Caco-2 (cell line): Measurements from ENCODE around the gene PCBP3. TPM values are rescaled to one million over a fixed set of nuclear protein-coding genes. Genes with fewer than 3 reads are reported as not detected.

Experiments used
- BruUV-seq: library from RNA; stranded (reverse); fragments of 400-500 nt; replicated peaks from 2 replicates; lab custom pipeline; 2021; lab: Mats Ljungman, UMichigan
- CTCF ChIA-PET: fragments of 300-600 bp; sonication (Branson Sonifier 250); formaldehyde crosslinking; loops from one replicate; lab custom pipeline; 2022; ENCODE audit warnings: antibody characterized with exemption; lab: Charles Lee
- POLR2A ChIA-PET: fragments of 300-600 bp; sonication (Branson Sonifier 250); formaldehyde crosslinking; loops from one replicate; lab custom pipeline; 2022; ENCODE audit warnings: antibody characterized with exemption; lab: Charles Lee
- DNase-seq, 2 experiments: peaks; one replicate each; pipeline versions ENCODE4 v3.0.0 to v3.0.0-alpha.2; 2020 to 2022
- H3K27me3 ChIP-seq: replicated peaks from 2 replicates; pipeline ENCODE4 v1.6.0; 2011; ENCODE audit warnings: low read length; ENCODE audit not compliant: control insufficient read depth, insufficient read depth
- H3K36me3 ChIP-seq: 2 replicates; pipeline ENCODE4 v1.5.1; 2011; ENCODE audit warnings: low read length; ENCODE audit not compliant: control insufficient read depth, insufficient read depth
- H3K4me1 ChIP-seq: fragments of 250-450 bp; sonication (Bioruptor Pico); 2 replicates; pipeline ENCODE4 v1.5.1; 2020; ENCODE audit warnings: mild to moderate bottlenecking
- H3K4me3 ChIP-seq: 2 replicates; pipeline ENCODE4 v1.5.1; 2011; ENCODE audit warnings: low read depth, mild to moderate bottlenecking, control low read depth, low read length
- H3K9me3 ChIP-seq: fragments of 250-450 bp; sonication (Bioruptor Pico); 2 replicates; pipeline ENCODE4 v1.5.1; 2020; ENCODE audit warnings: mild to moderate bottlenecking, moderate library complexity
- H3K27ac Mint-ChIP-seq: one replicate; pipeline ENCODE4 v1.8.0; 2022; ENCODE audit warnings: mixed read lengths; ENCODE audit not compliant: unreplicated experiment
- H3K27me3 Mint-ChIP-seq: one replicate; pipeline ENCODE4 v1.8.0; 2022; ENCODE audit warnings: mixed read lengths; ENCODE audit not compliant: insufficient read depth, unreplicated experiment
- H3K36me3 Mint-ChIP-seq: one replicate; pipeline ENCODE4 v1.8.0; 2022; ENCODE audit warnings: mild to moderate bottlenecking, mixed read lengths; ENCODE audit not compliant: insufficient read depth, unreplicated experiment
- H3K4me1 Mint-ChIP-seq: one replicate; pipeline ENCODE4 v1.8.0; 2022; ENCODE audit warnings: low read depth, mixed read lengths; ENCODE audit not compliant: unreplicated experiment
- H3K4me3 Mint-ChIP-seq: one replicate; pipeline ENCODE4 v1.8.0; 2022; ENCODE audit warnings: mild to moderate bottlenecking, moderate library complexity, mixed read lengths; ENCODE audit not compliant: unreplicated experiment
- H3K9me3 Mint-ChIP-seq: one replicate; pipeline ENCODE4 v1.8.0; 2022; ENCODE audit warnings: mixed read lengths; ENCODE audit not compliant: unreplicated experiment
- intact Hi-C: fragments of 100-400 bp; cut with micrococcal nuclease; formaldehyde crosslinking; loops from one replicate; pipeline ENCODE4 v1.10.0; 2022; ENCODE audit not compliant: unreplicated experiment
- total RNA-seq: library from RNA; stranded (reverse); gene quantifications from 2 replicates; pipeline ENCODE4 v1.2.3, GENCODE V29; 2022
- TF ChIP-seq, protein P1 (sequence below), 2 experiments: fragments of 200-600 bp in 1 of 2; IDR thresholded peaks; 1 replicate in 1 of 2; 2 replicates in 1 of 2; pipeline versions ENCODE4 v1.5.1 to v1.8.0; 2011 to 2022; ENCODE audit warnings: antibody characterized with exemption in 1 of 2, control low read depth in 1 of 2, inconsistent platforms in 1 of 2, low read depth in 1 of 2, low read length in 1 of 2, mild to moderate bottlenecking in 1 of 2, moderate library complexity in 1 of 2; ENCODE audit not compliant: insufficient read depth in 1 of 2, severe bottlenecking in 1 of 2, unreplicated experiment in 1 of 2

Gene PCBP3
- total RNA-seq, 1 experiment from 2014 or later = 0.75 TPM

DNA sequence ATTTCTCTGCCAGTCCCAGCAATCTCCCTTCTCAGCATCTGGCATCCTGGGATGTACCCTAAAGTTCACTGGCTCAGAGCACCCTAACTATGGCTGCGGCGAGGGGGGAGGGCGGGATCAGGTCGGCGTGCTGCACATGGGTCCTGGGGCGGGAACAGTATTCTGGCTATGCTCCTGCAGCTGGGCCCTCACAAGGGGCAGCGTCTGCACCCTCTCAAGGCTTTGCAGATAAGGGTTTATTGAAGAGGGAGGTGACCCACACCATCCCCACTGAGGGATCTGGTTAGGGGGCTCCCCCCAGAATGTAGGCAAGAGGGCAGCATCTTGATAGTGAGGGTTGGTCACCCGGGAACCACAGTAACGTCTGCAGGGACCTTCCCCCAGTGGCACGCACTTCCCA is 44.9 kb upstream of the PCBP3 start:
- no TSS peak for BruUV-seq
- no peaks in the 10 kb centered on the region for H3K4me1 ChIP-seq
- DNase-seq = peak in 1 of 2 experiments; percentile 12
- H3K27me3 ChIP-seq = no peaks in the 10 kb centered on the region
- no peak overlapping the region for H3K4me3 ChIP-seq
- H3K36me3 ChIP-seq = no peaks in the 10 kb centered on the region
- peaks cover 19% of the 10 kb centered on the region for H3K27me3 Mint-ChIP-seq
- TF ChIP-seq, protein P1, sequence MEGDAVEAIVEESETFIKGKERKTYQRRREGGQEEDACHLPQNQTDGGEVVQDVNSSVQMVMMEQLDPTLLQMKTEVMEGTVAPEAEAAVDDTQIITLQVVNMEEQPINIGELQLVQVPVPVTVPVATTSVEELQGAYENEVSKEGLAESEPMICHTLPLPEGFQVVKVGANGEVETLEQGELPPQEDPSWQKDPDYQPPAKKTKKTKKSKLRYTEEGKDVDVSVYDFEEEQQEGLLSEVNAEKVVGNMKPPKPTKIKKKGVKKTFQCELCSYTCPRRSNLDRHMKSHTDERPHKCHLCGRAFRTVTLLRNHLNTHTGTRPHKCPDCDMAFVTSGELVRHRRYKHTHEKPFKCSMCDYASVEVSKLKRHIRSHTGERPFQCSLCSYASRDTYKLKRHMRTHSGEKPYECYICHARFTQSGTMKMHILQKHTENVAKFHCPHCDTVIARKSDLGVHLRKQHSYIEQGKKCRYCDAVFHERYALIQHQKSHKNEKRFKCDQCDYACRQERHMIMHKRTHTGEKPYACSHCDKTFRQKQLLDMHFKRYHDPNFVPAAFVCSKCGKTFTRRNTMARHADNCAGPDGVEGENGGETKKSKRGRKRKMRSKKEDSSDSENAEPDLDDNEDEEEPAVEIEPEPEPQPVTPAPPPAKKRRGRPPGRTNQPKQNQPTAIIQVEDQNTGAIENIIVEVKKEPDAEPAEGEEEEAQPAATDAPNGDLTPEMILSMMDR (IDR thresholded peaks at IDR 0.05; ENCODE audit: insufficient read depth in 1 of 2, low read depth in 1 of 2, low read length in 1 of 2, severe bottlenecking in 1 of 2, unreplicated experiment in 1 of 2) = no peak
- H3K4me3 Mint-ChIP-seq = no peak overlapping the region
- intact Hi-C loops = no loop called here
- H3K9me3 Mint-ChIP-seq = peaks cover 27% of the 10 kb centered on the region
- ChIA-PET POLR2A (no interaction called here), CTCF (interaction anchor here (0.6 to 4.1 kb wide), 2 partner anchors 19 to 43 kb away, joined by 7 to 52 read pairs; no protein-coding TSS in a partner anchor)
- H3K4me1 Mint-ChIP-seq = no peaks in the 10 kb centered on the region
- no peaks in the 10 kb centered on the region for H3K36me3 Mint-ChIP-seq
- 0 out of 2 replicates have a peak, but pooled peaks cover 9% of the 10 kb centered on the region for H3K9me3 ChIP-seq
- no peak overlapping the region for H3K27ac Mint-ChIP-seq

DNA sequence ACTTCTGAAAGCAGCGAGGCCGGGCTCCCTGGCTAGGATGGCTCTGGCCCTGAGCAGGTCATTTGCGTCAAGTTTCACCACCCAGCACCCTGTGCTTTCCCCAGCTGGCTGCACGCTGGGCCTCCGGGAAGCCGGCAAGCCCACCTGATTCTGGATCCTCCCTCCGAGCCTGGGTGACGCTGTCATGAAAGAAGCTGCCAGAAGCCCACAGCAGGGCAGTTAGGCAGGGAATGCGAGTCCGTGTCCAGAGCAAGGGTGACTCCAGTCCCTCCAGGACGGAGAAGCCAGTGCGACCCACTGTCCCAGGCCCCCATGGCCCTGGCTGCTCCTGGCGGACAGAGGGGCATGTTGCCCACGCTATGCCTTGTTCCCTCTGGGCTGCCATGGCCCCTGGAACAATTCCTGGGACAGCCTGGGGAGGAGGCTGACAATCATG is 44.4 kb upstream of the PCBP3 start:
- Mint-ChIP-seq H3K4me3 (no peak overlapping the region), H3K4me1 (no peaks in the 10 kb centered on the region), H3K36me3 (no peaks in the 10 kb centered on the region), H3K27me3 (peaks cover 18% of the 10 kb centered on the region), H3K9me3 (peaks cover 32% of the 10 kb centered on the region), H3K27ac (no peak overlapping the region)
- CTCF ChIA-PET = no interaction called here
- H3K27me3 ChIP-seq = no peaks in the 10 kb centered on the region
- no peaks in the 10 kb centered on the region for H3K36me3 ChIP-seq
- H3K4me3 ChIP-seq = no peak overlapping the region
- intact Hi-C loops = no loop called here
- TF ChIP-seq, protein P1 (IDR thresholded peaks at IDR 0.05; ENCODE audit: insufficient read depth in 1 of 2, low read depth in 1 of 2, low read length in 1 of 2, severe bottlenecking in 1 of 2, unreplicated experiment in 1 of 2) = no peak
- 0 out of 2 replicates have a peak, but pooled peaks cover 9% of the 10 kb centered on the region for H3K9me3 ChIP-seq
- POLR2A ChIA-PET = no interaction called here
- no TSS peak for BruUV-seq
- H3K4me1 ChIP-seq = no peaks in the 10 kb centered on the region
- peak in 1 of 2 experiments; percentile 21 for DNase-seq

DNA sequence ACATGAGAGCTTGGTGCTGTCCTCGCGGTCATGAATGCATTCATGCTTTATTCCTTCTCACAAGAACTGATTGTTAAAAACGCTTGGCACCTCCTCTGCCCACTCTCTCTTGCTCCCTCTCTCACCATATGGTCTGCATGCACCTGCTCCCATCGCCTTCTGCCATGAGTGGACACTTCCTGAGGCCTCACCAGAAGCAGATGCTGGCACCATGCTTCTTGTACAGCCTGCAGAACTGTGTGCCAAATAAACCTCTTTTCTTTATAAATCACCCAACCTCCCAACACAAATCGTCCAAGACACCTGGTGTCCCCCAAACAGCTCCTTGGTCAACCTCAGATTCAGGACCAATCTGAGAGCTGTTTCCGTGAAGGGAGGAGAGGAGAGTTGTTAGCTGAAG is 43.3 kb upstream of the PCBP3 start:
- Mint-ChIP-seq H3K27ac (no peak overlapping the region), H3K36me3 (no peaks in the 10 kb centered on the region), H3K4me3 (no peak overlapping the region), H3K27me3 (peaks cover 18% of the 10 kb centered on the region), H3K9me3 (peaks cover 36% of the 10 kb centered on the region), H3K4me1 (no peaks in the 10 kb centered on the region)
- ChIA-PET CTCF (no interaction called here), POLR2A (no interaction called here)
- Histone ChIP-seq H3K4me3 (no peak overlapping the region), H3K36me3 (no peaks in the 10 kb centered on the region), H3K4me1 (no peaks in the 10 kb centered on the region), H3K9me3 (0 out of 2 replicates have a peak, but pooled peaks cover 9% of the 10 kb centered on the region), H3K27me3 (no peaks in the 10 kb centered on the region)
- BruUV-seq = no TSS peak
- DNase-seq = no peak
- TF ChIP-seq, protein P1 (IDR thresholded peaks at IDR 0.05; ENCODE audit: insufficient read depth in 1 of 2, low read depth in 1 of 2, low read length in 1 of 2, severe bottlenecking in 1 of 2, unreplicated experiment in 1 of 2) = no peak
- intact Hi-C loops = no loop called here
